Measurements from ENCODE around the gene TSN. TPM values are rescaled to one million over a fixed set of nuclear protein-coding genes. Genes with fewer than 3 reads are reported as not detected.
A peak's percentile ranks its signal among the peaks of the same experiment; 100 is the strongest.
"Not testable (repeated sequence)": the region's sequence is repeated elsewhere in the genome, so short reads cannot be mapped to it uniquely, and the experiment has no call there.

TSN gene
- total and polyA plus RNA-seq, 2 experiments from 2014 or later: 62.5 to 94.8 TPM

DNA sequence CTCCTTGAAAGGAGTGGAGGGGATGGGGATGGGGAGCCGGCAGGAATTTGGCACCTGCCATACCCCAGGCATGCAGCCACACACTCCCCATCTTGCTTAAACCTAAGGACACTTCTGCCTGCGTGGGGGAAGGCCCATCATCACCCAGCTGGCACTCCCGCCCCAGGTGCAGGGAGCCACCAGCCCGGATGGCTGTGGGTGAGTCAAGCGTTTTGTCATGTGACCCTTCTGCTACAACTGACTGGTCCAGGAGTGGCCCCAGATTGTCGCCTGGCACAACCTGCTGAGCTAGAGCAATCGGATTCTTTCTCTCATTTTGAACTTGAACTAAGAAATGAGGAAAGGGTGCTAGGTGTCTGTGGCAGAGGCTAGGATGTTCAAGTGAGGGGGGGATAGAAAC is 61.3 kb downstream of the TSN start:
- Histone ChIP-seq H3K4me2 (no peak overlapping the region), H3K27me3 (ENCODE audit: insufficient read depth) (no peaks in the 10 kb centered on the region), H3K9me2 (ENCODE audit: insufficient read depth) (peaks cover 13% of the 10 kb centered on the region; the same call in 1 of the 2 replicates), H3K4me3 (no peak overlapping the region), H3K27ac (ENCODE audit: low read depth) (no peak overlapping the region), H3K4me1 (ENCODE audit: insufficient read depth) (peaks cover 12% of the 10 kb centered on the region), H3K36me3 (ENCODE audit: insufficient read depth) (no peaks in the 10 kb centered on the region), H2AFZ (no peak overlapping the region), H3F3A (replicated peaks; ENCODE audit: low read depth) (no peaks in the 10 kb centered on the region), H4K20me1 (replicated peaks; ENCODE audit: insufficient read depth) (no peaks in the 10 kb centered on the region), H3K79me2 (replicated peaks; ENCODE audit: insufficient read depth) (no peaks in the 10 kb centered on the region)
- TF ChIP-seq ZNF331 (CRISPR knock-in tag; IDR thresholded peaks at IDR 0.05; ENCODE audit: low read depth): no peak
- TF ChIP-seq, protein P1, sequence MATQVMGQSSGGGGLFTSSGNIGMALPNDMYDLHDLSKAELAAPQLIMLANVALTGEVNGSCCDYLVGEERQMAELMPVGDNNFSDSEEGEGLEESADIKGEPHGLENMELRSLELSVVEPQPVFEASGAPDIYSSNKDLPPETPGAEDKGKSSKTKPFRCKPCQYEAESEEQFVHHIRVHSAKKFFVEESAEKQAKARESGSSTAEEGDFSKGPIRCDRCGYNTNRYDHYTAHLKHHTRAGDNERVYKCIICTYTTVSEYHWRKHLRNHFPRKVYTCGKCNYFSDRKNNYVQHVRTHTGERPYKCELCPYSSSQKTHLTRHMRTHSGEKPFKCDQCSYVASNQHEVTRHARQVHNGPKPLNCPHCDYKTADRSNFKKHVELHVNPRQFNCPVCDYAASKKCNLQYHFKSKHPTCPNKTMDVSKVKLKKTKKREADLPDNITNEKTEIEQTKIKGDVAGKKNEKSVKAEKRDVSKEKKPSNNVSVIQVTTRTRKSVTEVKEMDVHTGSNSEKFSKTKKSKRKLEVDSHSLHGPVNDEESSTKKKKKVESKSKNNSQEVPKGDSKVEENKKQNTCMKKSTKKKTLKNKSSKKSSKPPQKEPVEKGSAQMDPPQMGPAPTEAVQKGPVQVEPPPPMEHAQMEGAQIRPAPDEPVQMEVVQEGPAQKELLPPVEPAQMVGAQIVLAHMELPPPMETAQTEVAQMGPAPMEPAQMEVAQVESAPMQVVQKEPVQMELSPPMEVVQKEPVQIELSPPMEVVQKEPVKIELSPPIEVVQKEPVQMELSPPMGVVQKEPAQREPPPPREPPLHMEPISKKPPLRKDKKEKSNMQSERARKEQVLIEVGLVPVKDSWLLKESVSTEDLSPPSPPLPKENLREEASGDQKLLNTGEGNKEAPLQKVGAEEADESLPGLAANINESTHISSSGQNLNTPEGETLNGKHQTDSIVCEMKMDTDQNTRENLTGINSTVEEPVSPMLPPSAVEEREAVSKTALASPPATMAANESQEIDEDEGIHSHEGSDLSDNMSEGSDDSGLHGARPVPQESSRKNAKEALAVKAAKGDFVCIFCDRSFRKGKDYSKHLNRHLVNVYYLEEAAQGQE (IDR thresholded peaks at IDR 0.05; ENCODE audit: unreplicated experiment): no peak
- no peak for TF ChIP-seq EZH2 (IDR thresholded peaks at IDR 0.05; ENCODE audit: low read depth, unreplicated experiment)
- no peak for TF ChIP-seq NANOG (IDR thresholded peaks at IDR 0.05; ENCODE audit: borderline replicate concordance)
- TF ChIP-seq, protein P2, sequence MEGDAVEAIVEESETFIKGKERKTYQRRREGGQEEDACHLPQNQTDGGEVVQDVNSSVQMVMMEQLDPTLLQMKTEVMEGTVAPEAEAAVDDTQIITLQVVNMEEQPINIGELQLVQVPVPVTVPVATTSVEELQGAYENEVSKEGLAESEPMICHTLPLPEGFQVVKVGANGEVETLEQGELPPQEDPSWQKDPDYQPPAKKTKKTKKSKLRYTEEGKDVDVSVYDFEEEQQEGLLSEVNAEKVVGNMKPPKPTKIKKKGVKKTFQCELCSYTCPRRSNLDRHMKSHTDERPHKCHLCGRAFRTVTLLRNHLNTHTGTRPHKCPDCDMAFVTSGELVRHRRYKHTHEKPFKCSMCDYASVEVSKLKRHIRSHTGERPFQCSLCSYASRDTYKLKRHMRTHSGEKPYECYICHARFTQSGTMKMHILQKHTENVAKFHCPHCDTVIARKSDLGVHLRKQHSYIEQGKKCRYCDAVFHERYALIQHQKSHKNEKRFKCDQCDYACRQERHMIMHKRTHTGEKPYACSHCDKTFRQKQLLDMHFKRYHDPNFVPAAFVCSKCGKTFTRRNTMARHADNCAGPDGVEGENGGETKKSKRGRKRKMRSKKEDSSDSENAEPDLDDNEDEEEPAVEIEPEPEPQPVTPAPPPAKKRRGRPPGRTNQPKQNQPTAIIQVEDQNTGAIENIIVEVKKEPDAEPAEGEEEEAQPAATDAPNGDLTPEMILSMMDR (conservative IDR thresholded peaks at IDR 0.05; ENCODE audit: low read depth in 2 of 2): no peak
- no peak overlapping the region for H3K4me3 Mint-ChIP-seq
- ATAC-seq (no peak), DNase-seq (ENCODE audit: low spot score) (no peak)
- H3K27ac Mint-ChIP-seq: no peak overlapping the region
- H3K36me3 Mint-ChIP-seq (ENCODE audit: low read depth): peaks cover 12% of the 10 kb centered on the region
- peaks cover 16% of the 10 kb centered on the region for H3K27me3 Mint-ChIP-seq (ENCODE audit: insufficient read depth, low read depth, poor library complexity)
- peaks cover 15% of the 10 kb centered on the region for H3K4me1 Mint-ChIP-seq
- H3K9me3 Mint-ChIP-seq: peaks cover 25% of the 10 kb centered on the region; the same call in 2 of the 3 replicates

DNA sequence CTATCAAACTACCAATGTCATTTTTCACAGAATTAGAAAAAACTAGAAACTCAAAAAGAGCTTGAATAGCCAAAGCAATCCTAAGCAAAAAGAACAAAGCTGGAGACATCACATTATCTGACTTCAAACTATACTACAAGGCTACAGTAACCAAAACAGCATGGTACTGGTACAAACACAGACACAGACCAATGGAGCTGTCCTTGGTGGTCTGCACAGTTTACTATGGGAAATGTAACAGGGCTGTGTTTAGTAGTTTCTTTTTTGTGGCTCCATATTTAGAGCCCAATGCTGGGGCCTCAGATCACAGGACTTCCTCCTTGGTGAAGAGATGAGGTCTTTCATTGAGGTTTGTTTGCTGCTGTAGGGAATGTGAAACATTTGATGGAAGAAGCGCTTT is 61.9 kb downstream of the TSN start:
- H3K27ac Mint-ChIP-seq; H3K27me3 ChIP-seq (ENCODE audit: insufficient read depth); H3K79me2 ChIP-seq (replicated peaks; ENCODE audit: insufficient read depth); H4K20me1 ChIP-seq (replicated peaks; ENCODE audit: insufficient read depth); H3K36me3 ChIP-seq (ENCODE audit: insufficient read depth); DNase-seq (ENCODE audit: low spot score); H3F3A ChIP-seq (replicated peaks; ENCODE audit: low read depth); H3K4me3 ChIP-seq; H3K4me3 Mint-ChIP-seq; ATAC-seq; H3K27ac ChIP-seq (ENCODE audit: low read depth); H3K4me2 ChIP-seq; H2AFZ ChIP-seq: not testable (repeated sequence)
- peaks cover 16% of the 10 kb centered on the region for H3K27me3 Mint-ChIP-seq (ENCODE audit: insufficient read depth, low read depth, poor library complexity)
- H3K9me3 Mint-ChIP-seq: peaks cover 27% of the 10 kb centered on the region; the same call in 2 of the 3 replicates
- Histone ChIP-seq H3K9me2 (ENCODE audit: insufficient read depth) (peaks cover 13% of the 10 kb centered on the region; the same call in 1 of the 2 replicates), H3K4me1 (ENCODE audit: insufficient read depth) (peaks cover 12% of the 10 kb centered on the region)
- TF ChIP-seq, protein P1 (IDR thresholded peaks at IDR 0.05; ENCODE audit: unreplicated experiment): peak; percentile 50
- peaks cover 12% of the 10 kb centered on the region for H3K36me3 Mint-ChIP-seq (ENCODE audit: low read depth)
- H3K4me1 Mint-ChIP-seq: peaks cover 15% of the 10 kb centered on the region

Other genes with a start within 250 kb of the TSN start
- not detected in 2 replicates for gene RNU4ATAC, start 224.8 kb upstream of the TSN start, total RNA-seq (2014; rRNA removed; shearing (Covaris generic))
- gene RNU4ATAC, start 224.8 kb upstream of the TSN start, polyA plus RNA-seq (2016; fragmentation: Nextera tagmentation; extraction: Ambion mirVana): 9.5 TPM in 1 of 2 replicates, not detected in the other
- gene CLASP1, start 106.2 kb upstream of the TSN start, total RNA-seq (2014; rRNA removed; shearing (Covaris generic)): 47.9 and 56.3 TPM in 2 replicates
- gene CLASP1, start 106.2 kb upstream of the TSN start, polyA plus RNA-seq (2016; fragmentation: Nextera tagmentation; extraction: Ambion mirVana): 11.6 and 16.6 TPM in 2 replicates
- gene NIFK, start 18.8 kb upstream of the TSN start, total RNA-seq (2014; rRNA removed; shearing (Covaris generic)): 98.8 and 106 TPM in 2 replicates
- gene NIFK, start 18.8 kb upstream of the TSN start, polyA plus RNA-seq (2016; fragmentation: Nextera tagmentation; extraction: Ambion mirVana): 263 and 289 TPM in 2 replicates

Measured in GM23338 (cell line).